Nephron progenitor cell (in vitro differentiated cells): ENCODE measurements around the gene GNG13.

Experiments used
- DNase-seq: peaks from one replicate; pipeline ENCODE4 v3.0.0; 2021
- H3K27ac Mint-ChIP-seq: 2 replicates; pipeline ENCODE4 v1.8.0; 2021; ENCODE audit warnings: mild to moderate bottlenecking, moderate library complexity, mixed read lengths
- H3K27me3 Mint-ChIP-seq: 2 replicates; pipeline ENCODE4 v1.8.0; 2021; ENCODE audit warnings: mild to moderate bottlenecking, low read depth, mixed read lengths; ENCODE audit not compliant: poor library complexity
- H3K36me3 Mint-ChIP-seq: 2 replicates; pipeline ENCODE4 v1.8.0; 2021; ENCODE audit warnings: low read depth, mixed read lengths
- H3K4me1 Mint-ChIP-seq: 2 replicates; pipeline ENCODE4 v1.8.0; 2021; ENCODE audit warnings: mixed read lengths
- H3K4me3 Mint-ChIP-seq: 2 replicates; pipeline ENCODE4 v1.8.0; 2021; ENCODE audit warnings: mild to moderate bottlenecking, moderate library complexity, mixed read lengths
- H3K9me3 Mint-ChIP-seq: 2 replicates; pipeline ENCODE4 v1.8.0; 2021; ENCODE audit warnings: mild to moderate bottlenecking, moderate library complexity, mixed read lengths
- CTCF ChIP-seq: fragments of 200-600 bp; sonication (generic); IDR thresholded peaks from 2 replicates; pipeline ENCODE4 v1.5.0; 2021; ENCODE audit warnings: antibody characterized with exemption

The GNG13 gene

GRCh38 chr16:828891-829290 lies 28.4 kb upstream of the GNG13 start:
- no peak overlapping the region for H3K4me3 Mint-ChIP-seq
- no peak overlapping the region for H3K27ac Mint-ChIP-seq
- H3K27me3 Mint-ChIP-seq, result peaks cover 4% of the 10 kb centered on the region
- no peak for DNase-seq
- no peak for TF ChIP-seq CTCF
- H3K9me3 Mint-ChIP-seq, result peaks cover 2% of the 10 kb centered on the region
- no peaks in the 10 kb centered on the region for H3K36me3 Mint-ChIP-seq
- peaks cover 22% of the 10 kb centered on the region for H3K4me1 Mint-ChIP-seq

GRCh38 chr16:827513-827912 lies 27.0 kb upstream of the GNG13 start:
- Mint-ChIP-seq H3K9me3 (peaks cover 8% of the 10 kb centered on the region), H3K36me3 (no peaks in the 10 kb centered on the region), H3K27ac (no peak overlapping the region), H3K4me3 (no peak overlapping the region), H3K27me3 (peaks cover 5% of the 10 kb centered on the region), H3K4me1 (peaks cover 22% of the 10 kb centered on the region)
- no peak for TF ChIP-seq CTCF
- DNase-seq, result no peak

GRCh38 chr16:825341-826061 lies 25.0 kb upstream of the GNG13 start:
- Mint-ChIP-seq H3K4me1 (peaks cover 26% of the 10 kb centered on the region), H3K27me3 (peaks cover 8% of the 10 kb centered on the region), H3K4me3 (no peak overlapping the region), H3K9me3 (peaks cover 8% of the 10 kb centered on the region), H3K36me3 (no peaks in the 10 kb centered on the region), H3K27ac (peak overlapping the region; percentile 91)
- TF ChIP-seq CTCF, result no peak
- no peak for DNase-seq

- H3K9me3 Mint-ChIP-seq, result peaks cover 8% of the 10 kb centered on the region
- H3K4me1 Mint-ChIP-seq, result peaks cover 24% of the 10 kb centered on the region
- no peak for DNase-seq
- H3K36me3 Mint-ChIP-seq, result no peaks in the 10 kb centered on the region
- H3K4me3 Mint-ChIP-seq, result no peak overlapping the region
- no peak for TF ChIP-seq CTCF
- no peak overlapping the region for H3K27ac Mint-ChIP-seq
- peaks cover 12% of the 10 kb centered on the region for H3K27me3 Mint-ChIP-seq
These were observed 24.1 kb upstream of the GNG13 start for GRCh38 chr16:824601-825000.

GRCh38 chr16:824194-824593 lies 23.7 kb upstream of the GNG13 start:
- Mint-ChIP-seq H3K36me3 (no peaks in the 10 kb centered on the region), H3K27ac (no peak overlapping the region)
- TF ChIP-seq CTCF, result no peak

DNA sequence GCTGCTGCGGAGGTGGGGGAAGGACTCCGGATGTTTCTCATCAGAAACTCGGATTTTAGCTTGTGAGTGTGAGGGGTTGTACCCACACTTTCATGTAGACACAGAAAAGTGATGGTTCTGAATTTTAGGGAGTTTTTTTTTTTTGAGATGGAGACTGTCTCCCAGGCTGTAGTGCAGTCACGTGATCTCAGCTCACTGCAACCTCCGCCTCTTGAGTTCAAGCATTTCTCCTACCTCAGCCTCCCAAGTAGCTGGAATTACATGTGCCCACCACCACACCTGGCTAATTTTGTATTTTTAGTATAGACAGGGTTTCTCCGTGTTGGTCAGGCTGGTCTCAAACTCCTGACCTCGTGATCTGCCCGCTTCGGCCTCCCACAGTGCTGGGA lies 22.4 kb upstream of the GNG13 start:
- no peaks in the 10 kb centered on the region for H3K36me3 Mint-ChIP-seq

More at GRCh38 chr16:824194-824593, 23.7 kb upstream of the GNG13 start:
- Mint-ChIP-seq H3K9me3 (peaks cover 8% of the 10 kb centered on the region), H3K27me3 (peaks cover 12% of the 10 kb centered on the region), H3K4me3 (no peak overlapping the region), H3K4me1 (peaks cover 27% of the 10 kb centered on the region)
- no peak for DNase-seq

More for the DNA sequence above, 22.4 kb upstream of the GNG13 start:
- Mint-ChIP-seq H3K27ac (no peak overlapping the region), H3K4me3 (no peak overlapping the region), H3K27me3 (peaks cover 12% of the 10 kb centered on the region), H3K9me3 (peaks cover 8% of the 10 kb centered on the region), H3K4me1 (peaks cover 27% of the 10 kb centered on the region)
- no peak for TF ChIP-seq CTCF
- DNase-seq, result no peak
